WTC11 (cell line): ENCODE measurements around the gene PLD1. TPM values are rescaled to one million over a fixed set of nuclear protein-coding genes. Genes with fewer than 3 reads are reported as not detected.

Source experiments
- ATAC-seq: fragments of 200-7000 bp; cut with Tn5 transposase; 2 replicates; pipeline ENCODE4 v1.10.0; 2021; ENCODE audit warnings: mild to moderate bottlenecking, moderate library complexity
- CTCF ChIA-PET: fragments of 300-600 bp; sonication (Branson Sonifier 250); formaldehyde crosslinking; loops from one replicate; lab custom pipeline; 2021; ENCODE audit warnings: antibody characterized with exemption; lab: Charles Lee
- POLR2A ChIA-PET: fragments of 350-600 bp; sonication (Branson Sonifier 250); formaldehyde crosslinking; loops from one replicate; lab custom pipeline; 2021; ENCODE audit warnings: antibody characterized with exemption; lab: Charles Lee
- DNase-seq: peaks from one replicate; pipeline ENCODE4 v3.0.0; 2021; ENCODE audit warnings: low spot score
- H3K27ac Mint-ChIP-seq: 2 replicates; pipeline ENCODE4 v1.8.0; 2021; ENCODE audit warnings: mixed read lengths
- H3K27me3 Mint-ChIP-seq: 2 replicates; pipeline ENCODE4 v1.8.0; 2021; ENCODE audit warnings: low read depth, mild to moderate bottlenecking, moderate library complexity, mixed read lengths
- H3K36me3 Mint-ChIP-seq: 2 replicates; pipeline ENCODE4 v1.8.0; 2021; ENCODE audit warnings: mixed read lengths
- H3K4me1 Mint-ChIP-seq: 2 replicates; pipeline ENCODE4 v1.8.0; 2022; ENCODE audit warnings: mixed read lengths
- H3K4me3 Mint-ChIP-seq: 2 replicates; pipeline ENCODE4 v1.8.0; 2021; ENCODE audit warnings: mild to moderate bottlenecking, moderate library complexity, mixed read lengths
- H3K9me3 Mint-ChIP-seq: 2 replicates; pipeline ENCODE4 v1.8.0; 2021; ENCODE audit warnings: mixed read lengths
- CREM ChIP-seq: sonication (generic); formaldehyde crosslinking; IDR thresholded peaks from 2 replicates; pipeline ENCODE4 v1.8.1; 2022; ENCODE audit warnings: mild to moderate bottlenecking, missing genetic modification reagents, moderate library complexity
- JUN ChIP-seq: sonication (generic); formaldehyde crosslinking; IDR thresholded peaks from 2 replicates; pipeline ENCODE4 v1.8.0; 2023; ENCODE audit warnings: mild to moderate bottlenecking, missing genetic modification reagents
- NFATC4 ChIP-seq: fragments of 250-450 bp; sonication (Bioruptor Pico); IDR thresholded peaks from 2 replicates; pipeline ENCODE4 v1.9.0; 2021; ENCODE audit warnings: mild to moderate bottlenecking
- OVOL2 ChIP-seq: fragments of 250-450 bp; sonication (Bioruptor Pico); IDR thresholded peaks from 2 replicates; pipeline ENCODE4 v1.9.0; 2021; ENCODE audit warnings: mild to moderate bottlenecking, borderline replicate concordance
- SMAD4 ChIP-seq: sonication (generic); formaldehyde crosslinking; IDR thresholded peaks from 2 replicates; pipeline ENCODE4 v1.8.0; 2022; ENCODE audit warnings: mild to moderate bottlenecking, missing genetic modification reagents
- TCF7 ChIP-seq: sonication (generic); formaldehyde crosslinking; IDR thresholded peaks from 2 replicates; pipeline ENCODE4 v1.8.0; 2022; ENCODE audit warnings: mild to moderate bottlenecking, low read depth, missing genetic modification reagents, moderate library complexity
- TEAD4 ChIP-seq: sonication (generic); formaldehyde crosslinking; IDR thresholded peaks from 2 replicates; pipeline ENCODE4 v1.8.0; 2022; ENCODE audit warnings: mild to moderate bottlenecking, missing genetic modification reagents
- ZNF232 ChIP-seq: sonication (generic); formaldehyde crosslinking; IDR thresholded peaks from 2 replicates; pipeline ENCODE4 v1.8.0; 2022; ENCODE audit warnings: mild to moderate bottlenecking, missing genetic modification reagents
- total RNA-seq: library from RNA; stranded (reverse); gene quantifications from 3 replicates; pipeline ENCODE4 v1.2.3, GENCODE V29; 2021
- TF ChIP-seq, protein P1 (sequence below): sonication (generic); formaldehyde crosslinking; IDR thresholded peaks from 2 replicates; pipeline ENCODE4 v1.8.0; 2022; ENCODE audit warnings: mild to moderate bottlenecking, missing genetic modification reagents
- TF ChIP-seq, protein P2 (sequence below): sonication (generic); formaldehyde crosslinking; IDR thresholded peaks from 2 replicates; pipeline ENCODE4 v1.8.1; 2023; ENCODE audit warnings: mild to moderate bottlenecking, missing genetic modification reagents, borderline replicate concordance
- TF ChIP-seq, protein P3 (sequence below): fragments of 250-450 bp; sonication (Bioruptor Pico); IDR thresholded peaks from 2 replicates; pipeline ENCODE4 v1.9.0; 2021; ENCODE audit warnings: mild to moderate bottlenecking, borderline replicate concordance
- TF ChIP-seq, protein P4 (sequence below): sonication (generic); formaldehyde crosslinking; IDR thresholded peaks from 2 replicates; pipeline ENCODE4 v1.8.0; 2022; ENCODE audit warnings: missing genetic modification reagents

The PLD1 gene
- total RNA-seq, 1 experiment from 2014 or later: 4.0 TPM

DNA sequence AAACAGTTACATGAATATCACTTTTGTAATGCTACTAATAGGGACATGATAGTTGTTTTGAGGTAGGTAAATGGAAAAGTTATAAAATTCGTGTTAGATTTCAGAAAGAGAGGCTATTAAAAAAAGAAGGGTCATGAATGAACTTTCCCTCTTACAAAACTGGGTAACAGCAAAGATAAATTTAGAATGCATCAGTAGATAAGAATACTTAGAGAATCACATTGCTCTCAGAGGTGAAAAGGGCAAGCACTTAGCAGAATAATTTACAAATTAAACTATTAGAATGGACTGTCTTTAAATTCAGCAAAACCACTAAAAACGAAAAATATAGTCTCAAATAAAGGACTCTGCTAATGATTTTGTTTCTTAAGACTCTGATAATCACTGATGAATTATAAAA lies 167.2 kb downstream of the PLD1 start:
- H3K9me3 Mint-ChIP-seq: no peaks in the 10 kb centered on the region
- TF ChIP-seq SMAD4 (no peak), TEAD4 (no peak), TCF7 (no peak), NFATC4 (CRISPR knock-in tag) (no peak), CREM (CRISPR knock-in tag) (no peak), JUN (CRISPR knock-in tag) (no peak), OVOL2 (CRISPR knock-in tag) (no peak), ZNF232 (CRISPR knock-in tag) (no peak)
- TF ChIP-seq, protein P1, sequence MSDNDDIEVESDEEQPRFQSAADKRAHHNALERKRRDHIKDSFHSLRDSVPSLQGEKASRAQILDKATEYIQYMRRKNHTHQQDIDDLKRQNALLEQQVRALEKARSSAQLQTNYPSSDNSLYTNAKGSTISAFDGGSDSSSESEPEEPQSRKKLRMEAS: no peak
- TF ChIP-seq, protein P2, sequence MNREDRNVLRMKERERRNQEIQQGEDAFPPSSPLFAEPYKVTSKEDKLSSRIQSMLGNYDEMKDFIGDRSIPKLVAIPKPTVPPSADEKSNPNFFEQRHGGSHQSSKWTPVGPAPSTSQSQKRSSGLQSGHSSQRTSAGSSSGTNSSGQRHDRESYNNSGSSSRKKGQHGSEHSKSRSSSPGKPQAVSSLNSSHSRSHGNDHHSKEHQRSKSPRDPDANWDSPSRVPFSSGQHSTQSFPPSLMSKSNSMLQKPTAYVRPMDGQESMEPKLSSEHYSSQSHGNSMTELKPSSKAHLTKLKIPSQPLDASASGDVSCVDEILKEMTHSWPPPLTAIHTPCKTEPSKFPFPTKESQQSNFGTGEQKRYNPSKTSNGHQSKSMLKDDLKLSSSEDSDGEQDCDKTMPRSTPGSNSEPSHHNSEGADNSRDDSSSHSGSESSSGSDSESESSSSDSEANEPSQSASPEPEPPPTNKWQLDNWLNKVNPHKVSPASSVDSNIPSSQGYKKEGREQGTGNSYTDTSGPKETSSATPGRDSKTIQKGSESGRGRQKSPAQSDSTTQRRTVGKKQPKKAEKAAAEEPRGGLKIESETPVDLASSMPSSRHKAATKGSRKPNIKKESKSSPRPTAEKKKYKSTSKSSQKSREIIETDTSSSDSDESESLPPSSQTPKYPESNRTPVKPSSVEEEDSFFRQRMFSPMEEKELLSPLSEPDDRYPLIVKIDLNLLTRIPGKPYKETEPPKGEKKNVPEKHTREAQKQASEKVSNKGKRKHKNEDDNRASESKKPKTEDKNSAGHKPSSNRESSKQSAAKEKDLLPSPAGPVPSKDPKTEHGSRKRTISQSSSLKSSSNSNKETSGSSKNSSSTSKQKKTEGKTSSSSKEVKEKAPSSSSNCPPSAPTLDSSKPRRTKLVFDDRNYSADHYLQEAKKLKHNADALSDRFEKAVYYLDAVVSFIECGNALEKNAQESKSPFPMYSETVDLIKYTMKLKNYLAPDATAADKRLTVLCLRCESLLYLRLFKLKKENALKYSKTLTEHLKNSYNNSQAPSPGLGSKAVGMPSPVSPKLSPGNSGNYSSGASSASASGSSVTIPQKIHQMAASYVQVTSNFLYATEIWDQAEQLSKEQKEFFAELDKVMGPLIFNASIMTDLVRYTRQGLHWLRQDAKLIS (CRISPR knock-in tag): no peak
- TF ChIP-seq, protein P3, sequence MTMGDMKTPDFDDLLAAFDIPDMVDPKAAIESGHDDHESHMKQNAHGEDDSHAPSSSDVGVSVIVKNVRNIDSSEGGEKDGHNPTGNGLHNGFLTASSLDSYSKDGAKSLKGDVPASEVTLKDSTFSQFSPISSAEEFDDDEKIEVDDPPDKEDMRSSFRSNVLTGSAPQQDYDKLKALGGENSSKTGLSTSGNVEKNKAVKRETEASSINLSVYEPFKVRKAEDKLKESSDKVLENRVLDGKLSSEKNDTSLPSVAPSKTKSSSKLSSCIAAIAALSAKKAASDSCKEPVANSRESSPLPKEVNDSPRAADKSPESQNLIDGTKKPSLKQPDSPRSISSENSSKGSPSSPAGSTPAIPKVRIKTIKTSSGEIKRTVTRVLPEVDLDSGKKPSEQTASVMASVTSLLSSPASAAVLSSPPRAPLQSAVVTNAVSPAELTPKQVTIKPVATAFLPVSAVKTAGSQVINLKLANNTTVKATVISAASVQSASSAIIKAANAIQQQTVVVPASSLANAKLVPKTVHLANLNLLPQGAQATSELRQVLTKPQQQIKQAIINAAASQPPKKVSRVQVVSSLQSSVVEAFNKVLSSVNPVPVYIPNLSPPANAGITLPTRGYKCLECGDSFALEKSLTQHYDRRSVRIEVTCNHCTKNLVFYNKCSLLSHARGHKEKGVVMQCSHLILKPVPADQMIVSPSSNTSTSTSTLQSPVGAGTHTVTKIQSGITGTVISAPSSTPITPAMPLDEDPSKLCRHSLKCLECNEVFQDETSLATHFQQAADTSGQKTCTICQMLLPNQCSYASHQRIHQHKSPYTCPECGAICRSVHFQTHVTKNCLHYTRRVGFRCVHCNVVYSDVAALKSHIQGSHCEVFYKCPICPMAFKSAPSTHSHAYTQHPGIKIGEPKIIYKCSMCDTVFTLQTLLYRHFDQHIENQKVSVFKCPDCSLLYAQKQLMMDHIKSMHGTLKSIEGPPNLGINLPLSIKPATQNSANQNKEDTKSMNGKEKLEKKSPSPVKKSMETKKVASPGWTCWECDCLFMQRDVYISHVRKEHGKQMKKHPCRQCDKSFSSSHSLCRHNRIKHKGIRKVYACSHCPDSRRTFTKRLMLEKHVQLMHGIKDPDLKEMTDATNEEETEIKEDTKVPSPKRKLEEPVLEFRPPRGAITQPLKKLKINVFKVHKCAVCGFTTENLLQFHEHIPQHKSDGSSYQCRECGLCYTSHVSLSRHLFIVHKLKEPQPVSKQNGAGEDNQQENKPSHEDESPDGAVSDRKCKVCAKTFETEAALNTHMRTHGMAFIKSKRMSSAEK (CRISPR knock-in tag): no peak
- TF ChIP-seq, protein P4, sequence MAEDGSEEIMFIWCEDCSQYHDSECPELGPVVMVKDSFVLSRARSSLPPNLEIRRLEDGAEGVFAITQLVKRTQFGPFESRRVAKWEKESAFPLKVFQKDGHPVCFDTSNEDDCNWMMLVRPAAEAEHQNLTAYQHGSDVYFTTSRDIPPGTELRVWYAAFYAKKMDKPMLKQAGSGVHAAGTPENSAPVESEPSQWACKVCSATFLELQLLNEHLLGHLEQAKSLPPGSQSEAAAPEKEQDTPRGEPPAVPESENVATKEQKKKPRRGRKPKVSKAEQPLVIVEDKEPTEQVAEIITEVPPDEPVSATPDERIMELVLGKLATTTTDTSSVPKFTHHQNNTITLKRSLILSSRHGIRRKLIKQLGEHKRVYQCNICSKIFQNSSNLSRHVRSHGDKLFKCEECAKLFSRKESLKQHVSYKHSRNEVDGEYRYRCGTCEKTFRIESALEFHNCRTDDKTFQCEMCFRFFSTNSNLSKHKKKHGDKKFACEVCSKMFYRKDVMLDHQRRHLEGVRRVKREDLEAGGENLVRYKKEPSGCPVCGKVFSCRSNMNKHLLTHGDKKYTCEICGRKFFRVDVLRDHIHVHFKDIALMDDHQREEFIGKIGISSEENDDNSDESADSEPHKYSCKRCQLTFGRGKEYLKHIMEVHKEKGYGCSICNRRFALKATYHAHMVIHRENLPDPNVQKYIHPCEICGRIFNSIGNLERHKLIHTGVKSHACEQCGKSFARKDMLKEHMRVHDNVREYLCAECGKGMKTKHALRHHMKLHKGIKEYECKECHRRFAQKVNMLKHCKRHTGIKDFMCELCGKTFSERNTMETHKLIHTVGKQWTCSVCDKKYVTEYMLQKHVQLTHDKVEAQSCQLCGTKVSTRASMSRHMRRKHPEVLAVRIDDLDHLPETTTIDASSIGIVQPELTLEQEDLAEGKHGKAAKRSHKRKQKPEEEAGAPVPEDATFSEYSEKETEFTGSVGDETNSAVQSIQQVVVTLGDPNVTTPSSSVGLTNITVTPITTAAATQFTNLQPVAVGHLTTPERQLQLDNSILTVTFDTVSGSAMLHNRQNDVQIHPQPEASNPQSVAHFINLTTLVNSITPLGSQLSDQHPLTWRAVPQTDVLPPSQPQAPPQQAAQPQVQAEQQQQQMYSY (CRISPR knock-in tag): no peak
- TF ChIP-seq, all 79 proteins: peak for 0
- ATAC-seq: no peak
- ChIA-PET POLR2A (no interaction called here), CTCF (interaction anchor here (1.0 to 3.3 kb wide), 3 partner anchors 29 to 187 kb away, joined by 3 to 25 read pairs (median 10); no protein-coding TSS in a partner anchor)
- no peak overlapping the region for H3K4me3 Mint-ChIP-seq
- no peaks in the 10 kb centered on the region for H3K36me3 Mint-ChIP-seq
- no peaks in the 10 kb centered on the region for H3K4me1 Mint-ChIP-seq
- H3K27me3 Mint-ChIP-seq: no peaks in the 10 kb centered on the region
- H3K27ac Mint-ChIP-seq: no peak overlapping the region
- no peak for DNase-seq
